Measurements from ENCODE around the gene OR2A1.
"Not testable (repeated sequence)": the region's sequence is repeated elsewhere in the genome, so short reads cannot be mapped to it uniquely, and the experiment has no call there.

OR2A1 gene, protein sequence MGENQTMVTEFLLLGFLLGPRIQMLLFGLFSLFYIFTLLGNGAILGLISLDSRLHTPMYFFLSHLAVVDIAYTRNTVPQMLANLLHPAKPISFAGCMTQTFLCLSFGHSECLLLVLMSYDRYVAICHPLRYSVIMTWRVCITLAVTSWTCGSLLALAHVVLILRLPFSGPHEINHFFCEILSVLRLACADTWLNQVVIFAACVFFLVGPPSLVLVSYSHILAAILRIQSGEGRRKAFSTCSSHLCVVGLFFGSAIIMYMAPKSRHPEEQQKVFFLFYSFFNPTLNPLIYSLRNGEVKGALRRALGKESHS

DNA sequence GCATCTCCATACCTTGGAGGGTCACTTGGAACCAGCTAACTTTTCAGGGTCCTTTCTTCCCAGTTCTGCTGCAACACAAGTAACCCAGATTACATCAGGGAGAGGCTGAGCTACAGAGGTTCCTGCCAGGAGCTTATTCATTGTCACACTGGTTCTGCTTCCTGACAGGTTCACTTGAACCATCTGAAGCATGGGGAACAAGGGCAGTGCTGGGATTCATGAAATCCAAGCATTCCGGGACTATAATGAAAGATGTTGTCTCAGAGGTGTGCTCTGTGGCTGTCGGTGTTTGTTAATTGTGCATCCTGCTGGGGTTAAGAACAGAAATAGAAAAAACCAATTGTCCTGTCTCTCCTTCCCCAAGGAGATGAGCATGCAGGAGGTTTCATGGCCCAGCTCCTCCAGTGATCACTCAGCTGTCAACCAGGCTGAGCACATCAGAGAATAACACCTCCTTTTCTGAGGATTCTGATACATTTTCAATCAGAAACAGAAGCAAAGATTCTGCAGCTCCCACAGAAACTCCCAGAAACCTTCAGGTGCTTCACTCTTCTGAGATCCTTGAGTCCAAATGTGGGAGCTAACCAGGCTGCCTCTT lies at the start of gene OR2A1:
TSS of gene OR2A1 (plus strand) at position 548 of the 598 bp plus-strand sequence. CDS start 5,706 bp downstream, outside the sequence.
- DNase-seq, result not testable (repeated sequence)

DNA sequence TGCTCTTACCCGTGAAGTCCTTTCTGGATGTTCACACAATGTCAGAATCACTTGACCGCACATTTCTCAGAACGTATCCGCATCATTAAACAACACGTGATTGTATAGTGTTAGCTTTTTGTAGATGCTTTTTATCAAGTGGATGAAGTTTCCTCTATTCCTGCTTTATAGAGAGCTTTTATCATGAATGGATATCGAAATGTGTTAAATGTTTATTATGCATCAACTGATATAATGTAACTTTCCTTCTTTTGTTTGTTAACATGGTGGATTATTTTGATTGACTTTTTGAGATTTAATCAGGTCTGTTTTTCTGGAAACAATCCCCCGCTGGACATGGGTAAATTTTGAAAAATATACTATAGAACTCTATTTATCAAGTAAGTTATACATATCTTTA lies 47.5 kb upstream of the OR2A1 start, which contains the start of gene OR2A7:
TSS of gene OR2A7 (minus strand) at position 101 of the 400 bp plus-strand sequence. CDS start 5,164 bp downstream, outside the sequence.
- DNase-seq, result not testable (repeated sequence)

DNA sequence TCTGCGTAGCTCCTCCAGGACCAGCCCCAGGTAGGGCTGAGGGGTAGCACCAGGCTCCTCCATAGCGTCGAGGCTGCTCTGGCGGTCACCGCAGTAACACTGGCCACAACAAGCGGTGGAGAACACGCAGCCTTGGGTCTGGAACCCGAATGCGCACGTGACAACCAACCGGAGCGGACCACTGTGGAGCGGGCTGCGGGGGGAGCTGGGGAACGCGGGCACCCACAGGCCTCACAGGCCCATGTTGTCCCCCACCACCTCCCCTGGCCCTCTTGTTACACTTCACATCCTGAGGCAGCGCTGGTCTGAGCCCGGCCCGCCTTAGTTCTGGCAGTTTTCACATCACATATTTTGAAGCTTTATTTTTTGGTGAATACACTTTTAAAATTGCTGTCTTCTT lies 43.0 kb upstream of the OR2A1 start, which contains the start of gene CTAGE8:
TSS of gene CTAGE8 (minus strand) at position 101 of the 400 bp plus-strand sequence. CDS start at position 63, 38 bp downstream.
- DNase-seq, result not testable (repeated sequence)

DNA sequence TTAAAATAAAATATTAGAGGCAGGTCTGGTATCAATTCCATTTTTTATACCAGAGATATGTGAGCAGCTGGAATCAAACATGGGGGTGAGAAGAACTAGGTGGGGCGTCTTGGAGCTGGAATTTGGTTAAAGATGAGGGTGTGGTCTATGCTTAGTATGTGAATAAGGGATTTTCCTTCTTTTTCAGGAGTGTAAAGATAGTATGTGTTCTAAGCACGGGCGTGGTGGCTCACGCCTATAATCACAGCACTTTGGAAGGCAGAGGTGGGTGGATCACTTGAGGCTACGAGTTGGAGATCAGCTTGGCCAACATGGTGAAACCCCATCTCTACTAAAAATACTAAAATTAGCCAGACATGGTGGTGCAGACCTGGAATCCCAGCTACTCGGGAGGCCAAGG lies 36.9 kb upstream of the OR2A1 start:
- DNase-seq, result not testable (repeated sequence)

DNA sequence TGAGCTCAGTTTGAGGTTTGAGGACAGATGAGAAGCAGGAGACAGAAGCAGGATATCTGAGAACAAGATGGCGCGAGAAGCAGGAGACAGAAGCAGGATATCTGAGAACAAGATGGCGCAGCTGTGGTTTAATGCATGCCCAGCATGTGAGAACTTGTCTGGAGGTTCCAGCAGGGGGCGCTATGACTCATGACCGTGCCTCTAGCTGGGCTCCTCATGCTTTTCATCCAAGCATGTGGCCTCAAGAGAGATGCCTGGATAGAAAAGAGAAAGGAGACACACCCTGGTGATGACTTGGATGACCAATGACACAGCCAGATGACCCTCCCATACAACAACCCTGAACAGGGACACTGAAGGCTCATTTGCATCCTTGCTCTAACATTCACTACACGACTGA lies 32.2 kb upstream of the OR2A1 start:
- not testable (repeated sequence) for DNase-seq

DNA sequence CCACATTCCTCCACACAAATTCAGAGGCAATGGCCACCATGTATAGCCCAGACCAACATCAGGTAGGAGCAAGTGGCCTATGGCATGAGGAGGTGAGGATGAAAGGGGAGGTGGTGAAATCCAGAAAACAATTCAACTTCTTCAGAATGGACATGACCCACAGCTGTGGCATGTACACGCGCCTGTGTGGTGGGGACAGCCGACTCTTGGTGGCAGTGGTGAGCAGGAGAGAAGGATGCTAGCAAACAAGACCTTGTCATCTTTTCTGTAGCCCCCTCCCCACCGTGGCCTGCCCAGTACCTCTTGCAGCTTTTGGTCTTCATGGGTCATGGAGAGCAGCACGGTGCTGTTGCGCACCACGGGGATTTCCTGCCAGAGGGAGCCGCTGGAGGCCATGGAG lies 30.2 kb upstream of the OR2A1 start:
- DNase-seq, result not testable (repeated sequence)

DNA sequence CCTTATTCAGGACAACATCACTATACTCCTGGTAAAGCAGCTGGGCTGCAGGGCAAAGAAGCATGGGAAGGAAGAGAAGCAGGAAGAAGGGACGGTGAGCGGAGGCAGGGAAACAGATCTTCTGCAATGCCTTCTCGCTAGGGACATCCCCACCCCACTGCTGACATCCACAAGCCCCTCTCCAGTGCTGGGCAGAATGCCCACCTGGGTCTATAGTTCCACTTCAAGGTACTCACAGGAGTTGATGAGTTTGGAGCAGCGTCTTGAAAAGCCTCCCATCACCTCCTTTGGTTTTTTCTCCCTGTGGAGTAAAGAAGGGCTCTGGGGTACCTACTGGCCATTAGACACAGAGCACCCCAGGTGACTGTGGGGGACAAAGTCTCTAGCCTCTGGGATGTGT lies 29.7 kb upstream of the OR2A1 start:
- not testable (repeated sequence) for DNase-seq

DNA sequence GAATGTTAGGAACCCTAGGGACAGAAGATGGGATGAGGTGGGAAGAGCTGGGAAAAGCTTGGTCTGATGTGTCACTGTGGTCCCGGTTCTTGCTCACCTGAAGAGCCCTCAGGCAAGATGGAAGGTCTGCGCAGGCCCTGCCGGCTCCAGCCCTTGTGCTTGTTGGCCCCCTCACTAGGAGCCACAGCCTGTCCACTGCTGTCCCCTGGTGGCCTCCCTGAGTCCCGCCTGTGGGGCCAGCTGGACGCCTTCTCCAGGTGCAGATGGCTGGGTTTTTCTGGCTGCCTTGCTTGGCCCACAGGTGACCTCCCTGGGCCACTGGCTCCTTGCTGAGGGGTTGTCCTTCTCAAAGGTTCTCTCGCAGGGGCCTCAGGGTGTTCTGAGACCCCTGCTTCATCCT lies 28.5 kb upstream of the OR2A1 start:
- not testable (repeated sequence) for DNase-seq

DNA sequence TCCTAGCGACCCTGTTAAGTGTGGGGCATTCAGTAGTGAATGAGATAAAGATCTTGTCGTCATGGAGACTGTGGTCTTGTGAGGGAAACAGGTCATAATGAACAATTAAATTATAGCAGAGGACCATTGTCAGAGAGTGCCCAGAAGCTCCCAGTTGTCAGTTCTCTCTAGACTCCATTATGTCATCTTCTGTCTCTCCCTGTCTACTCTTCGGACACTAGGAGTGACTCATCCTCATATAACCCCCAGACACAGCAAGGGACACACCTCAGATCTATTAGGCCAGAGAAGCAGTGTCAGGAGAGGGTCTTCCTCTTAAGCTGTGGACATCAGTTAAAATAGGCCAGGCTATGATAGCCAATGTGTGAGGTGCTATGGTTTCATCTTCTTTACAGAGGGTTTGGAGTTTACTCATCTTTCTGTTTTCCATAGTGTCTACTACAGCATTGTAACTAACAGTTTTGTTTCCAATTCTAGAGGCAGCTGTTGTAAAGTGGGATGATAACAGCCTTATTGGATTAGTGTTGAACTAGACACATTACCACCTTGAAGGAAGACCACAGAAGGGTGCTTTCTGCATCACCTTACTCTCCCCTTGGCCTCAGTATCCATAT lies 24.9 kb upstream of the OR2A1 start:
- DNase-seq, result not testable (repeated sequence)

DNA sequence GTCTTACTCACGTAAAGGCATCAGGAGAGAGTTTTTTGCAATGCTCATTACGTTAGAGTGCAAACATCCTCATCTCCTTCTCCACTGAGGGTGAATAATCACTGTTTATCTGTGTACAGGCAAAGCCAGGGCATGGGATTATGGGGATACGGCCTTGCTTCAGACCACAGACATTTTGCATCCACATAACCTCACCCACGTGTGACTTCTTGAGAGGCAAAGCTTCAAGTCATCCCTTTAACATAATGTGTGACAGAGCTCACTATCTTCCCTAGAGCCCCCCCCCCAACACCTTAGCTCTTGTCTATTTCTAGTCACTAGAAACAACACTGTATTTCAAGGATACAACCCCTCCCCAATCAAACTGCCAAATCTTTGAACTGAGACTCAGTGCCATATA lies 20.6 kb upstream of the OR2A1 start:
- not testable (repeated sequence) for DNase-seq

DNA sequence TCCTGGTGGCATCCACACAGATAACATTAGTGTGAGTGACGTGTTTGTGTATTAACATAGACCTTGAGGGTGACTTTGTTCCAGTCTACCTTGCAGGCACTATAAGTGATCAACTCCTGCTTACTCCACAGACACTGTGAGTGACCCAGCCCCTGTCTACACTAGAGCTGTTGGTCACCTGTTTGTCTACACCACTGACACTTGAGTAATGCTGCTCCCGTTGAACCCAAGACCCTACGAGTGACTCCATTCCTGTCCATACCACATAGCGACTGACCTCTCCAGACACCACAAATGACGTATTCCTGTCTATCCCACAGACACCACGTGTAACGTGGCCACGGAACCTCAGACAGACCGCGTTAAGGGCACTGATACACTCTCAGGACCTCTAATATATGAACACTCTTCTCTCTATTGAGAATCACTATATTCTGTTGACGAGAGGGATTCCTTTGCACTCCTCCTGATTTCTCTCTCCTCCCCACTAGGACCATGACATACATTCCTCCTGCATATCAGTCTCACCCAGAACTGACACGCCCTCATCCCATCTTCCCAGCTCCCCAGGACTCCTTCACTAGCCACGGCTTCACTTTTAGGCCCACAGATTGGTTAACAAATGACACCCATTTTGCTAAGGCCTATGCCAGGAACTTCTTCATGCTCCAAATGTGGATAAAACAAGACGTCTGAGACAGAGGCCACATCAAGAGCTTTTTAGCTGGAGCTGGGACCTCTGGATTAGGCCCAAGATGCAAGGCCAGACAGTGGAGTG lies 19.6 kb upstream of the OR2A1 start:
- not testable (repeated sequence) for DNase-seq

DNA sequence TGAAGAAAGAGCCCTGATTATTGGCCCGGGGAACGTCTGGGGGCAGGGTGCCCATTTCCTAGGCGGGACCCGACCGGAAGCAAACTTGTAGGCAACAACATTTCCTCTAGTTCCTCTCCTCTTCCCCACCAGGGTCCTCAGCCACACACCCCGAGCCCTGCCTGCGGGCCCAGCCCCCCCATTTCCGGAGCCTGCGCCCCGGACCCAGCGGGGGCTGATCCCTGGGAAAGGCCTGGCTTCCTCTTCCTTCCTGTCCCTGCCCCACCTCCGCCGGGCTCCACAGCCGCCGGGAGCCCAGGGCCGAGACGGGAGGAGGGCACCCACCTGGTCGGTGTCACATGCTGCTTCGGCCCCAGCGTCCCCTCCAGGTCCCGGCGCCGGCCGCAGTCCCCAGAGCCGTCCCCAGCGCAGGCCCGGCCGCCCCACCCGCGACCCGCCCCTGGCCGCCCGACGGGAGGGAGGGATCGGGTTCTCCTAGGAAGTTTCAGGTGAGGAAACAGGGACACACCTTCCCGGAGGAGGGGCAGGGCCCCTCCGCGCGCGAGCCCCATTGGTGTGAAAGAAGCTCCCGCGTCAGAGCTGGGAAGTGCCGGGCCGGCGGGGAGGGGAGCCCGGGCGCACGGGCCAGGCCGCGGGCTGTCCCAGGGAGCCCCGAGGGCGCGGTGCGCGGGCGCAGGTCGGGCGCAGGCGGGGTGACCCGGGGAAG lies 18.3 kb upstream of the OR2A1 start:
- DNase-seq, result not testable (repeated sequence)

DNA sequence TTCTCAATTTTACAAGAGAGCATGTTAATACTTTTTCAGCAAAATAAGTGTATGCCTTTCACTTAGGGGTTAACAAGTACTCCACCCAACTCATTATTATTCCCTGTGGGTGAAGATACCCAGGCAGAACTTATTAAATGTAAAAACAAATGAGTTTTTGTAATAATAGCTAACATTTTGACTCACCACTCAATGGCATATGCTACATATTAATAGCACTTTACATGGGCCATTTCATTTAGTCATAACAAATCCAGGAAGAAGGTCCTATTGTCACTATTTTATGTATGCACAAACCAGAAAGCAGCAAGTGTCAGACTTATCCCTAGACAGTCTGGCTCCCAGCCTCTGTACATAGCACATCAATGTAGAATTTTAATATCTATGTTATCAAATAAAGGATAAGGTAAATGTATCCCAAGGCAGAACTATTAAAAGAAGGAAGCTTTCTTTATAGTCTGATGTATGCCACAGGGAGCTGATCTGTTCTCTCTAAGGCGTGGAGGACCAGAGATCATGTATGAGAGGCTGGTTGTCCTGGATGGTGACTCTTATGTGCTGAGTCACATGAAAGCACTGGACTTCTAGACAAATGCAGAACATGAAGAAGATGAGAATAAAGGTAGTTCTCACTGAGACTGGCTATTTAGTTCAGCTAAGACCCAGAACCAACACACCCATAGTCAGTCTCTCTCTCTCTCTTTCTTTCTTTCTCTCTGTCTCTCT lies 9.5 kb upstream of the OR2A1 start:
- not testable (repeated sequence) for DNase-seq

DNA sequence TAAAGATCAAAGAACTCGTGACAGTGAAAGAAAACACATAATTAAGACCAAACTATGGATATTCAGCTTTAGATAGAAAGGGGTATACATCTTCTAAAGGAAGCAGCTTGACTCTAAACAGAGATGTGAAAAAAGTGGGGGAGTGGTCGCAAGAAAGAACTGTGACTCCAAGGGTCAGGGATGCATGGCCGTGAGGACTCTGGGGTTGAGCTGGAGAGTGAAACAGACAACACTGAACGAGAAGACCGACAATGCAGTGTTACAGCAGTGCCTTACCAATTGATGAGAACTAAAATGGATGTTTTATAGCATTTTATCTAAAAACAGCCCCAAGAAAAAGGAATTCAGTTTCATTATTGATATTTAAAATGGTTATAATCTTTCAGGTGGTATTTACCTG lies 8.6 kb upstream of the OR2A1 start:
- not testable (repeated sequence) for DNase-seq

DNA sequence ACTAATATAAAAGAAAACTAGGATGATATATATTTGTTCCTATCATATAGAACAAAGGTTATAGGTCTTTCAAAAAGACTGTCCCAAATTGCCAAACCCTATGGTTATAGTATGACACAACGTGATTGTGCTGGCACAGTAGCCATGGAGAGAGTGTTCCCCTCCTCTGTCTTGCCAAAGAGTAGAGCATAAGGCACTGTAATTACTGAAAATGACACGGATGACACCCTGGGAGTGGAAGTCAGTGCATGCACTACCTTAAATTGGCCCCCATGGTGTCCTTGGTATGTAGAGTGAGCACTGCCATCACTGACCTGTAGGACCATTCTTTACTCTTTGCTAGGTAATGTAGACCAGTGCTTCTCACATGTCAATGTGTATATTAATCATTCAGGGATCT lies 7.1 kb upstream of the OR2A1 start:
- DNase-seq, result not testable (repeated sequence)

DNA sequence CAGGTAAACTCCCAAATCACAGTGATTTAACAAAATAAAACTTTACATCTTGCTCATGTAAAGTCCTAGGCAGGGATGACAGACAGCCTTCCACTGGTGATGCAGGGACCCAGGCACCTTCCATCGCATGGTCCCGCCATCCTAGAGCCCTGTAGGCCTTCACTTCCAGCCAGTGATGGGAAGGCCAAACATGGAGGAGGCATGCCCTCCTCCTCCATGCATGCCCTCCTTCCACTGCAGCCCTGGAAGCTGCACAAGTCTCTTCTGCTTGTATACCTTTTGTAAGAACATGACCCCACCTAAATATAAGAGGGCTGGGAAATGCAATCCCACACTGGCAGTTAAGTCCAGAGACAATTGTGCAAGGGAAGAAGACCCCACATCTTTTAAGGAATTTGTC lies 2.5 kb upstream of the OR2A1 start:
- not testable (repeated sequence) for DNase-seq

DNA sequence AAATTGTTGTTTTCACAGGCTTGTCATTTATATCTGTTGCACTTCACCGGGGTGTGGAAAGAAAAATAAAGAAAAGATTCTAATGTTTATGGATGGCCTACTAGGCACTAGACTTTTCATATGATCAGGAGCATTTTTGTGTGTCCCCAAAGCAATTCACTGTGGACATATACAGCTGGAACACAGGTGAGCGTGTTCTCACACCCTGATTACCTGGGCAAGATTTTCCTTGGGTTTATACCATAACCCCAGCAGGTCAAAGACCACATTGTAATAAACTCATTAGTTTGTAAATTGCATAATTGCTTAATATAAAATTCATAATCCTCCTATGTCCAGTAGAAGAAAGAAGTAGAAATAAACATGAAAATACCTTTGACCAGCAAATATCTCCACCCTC lies 1.0 kb upstream of the OR2A1 start:
- DNase-seq, result not testable (repeated sequence)

DNA sequence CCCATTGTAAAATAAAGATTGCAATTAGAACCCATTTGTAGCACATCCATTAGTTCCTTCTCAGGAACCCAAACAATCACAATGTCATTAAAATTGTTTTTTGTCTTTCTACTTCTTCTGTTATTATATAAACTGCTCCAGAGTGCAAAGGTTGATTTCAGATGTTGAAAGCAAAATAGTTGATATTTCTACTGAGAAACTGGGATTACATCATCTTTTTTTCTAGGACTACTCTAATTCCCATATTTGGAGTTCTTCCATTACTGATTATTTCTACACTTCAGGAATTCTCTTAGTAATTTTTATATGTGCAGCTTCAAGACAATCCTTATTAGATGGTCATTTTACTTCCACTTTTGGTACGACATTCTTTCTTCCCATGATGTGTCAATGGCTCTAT lies 5.3 kb downstream of the OR2A1 start:
- DNase-seq, result not testable (repeated sequence)

DNA sequence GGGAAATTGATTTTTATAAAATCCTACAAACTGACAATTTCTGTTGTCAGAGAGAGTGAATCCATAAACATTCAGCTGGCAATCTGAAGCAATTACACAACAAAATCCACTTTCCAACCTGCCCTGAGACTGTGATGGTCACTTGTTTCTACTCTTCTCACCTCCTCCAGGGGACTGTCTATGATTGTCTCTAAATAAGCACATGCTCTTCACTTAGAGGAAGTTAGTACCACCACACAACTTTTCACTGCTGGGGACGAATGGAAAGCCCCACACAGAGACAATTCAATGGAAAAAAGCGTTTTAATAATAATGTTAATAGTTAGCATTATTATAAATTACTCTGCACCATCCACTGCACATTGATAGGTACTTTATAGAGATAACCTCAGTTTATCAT lies 7.3 kb downstream of the OR2A1 start:
- not testable (repeated sequence) for DNase-seq

DNA sequence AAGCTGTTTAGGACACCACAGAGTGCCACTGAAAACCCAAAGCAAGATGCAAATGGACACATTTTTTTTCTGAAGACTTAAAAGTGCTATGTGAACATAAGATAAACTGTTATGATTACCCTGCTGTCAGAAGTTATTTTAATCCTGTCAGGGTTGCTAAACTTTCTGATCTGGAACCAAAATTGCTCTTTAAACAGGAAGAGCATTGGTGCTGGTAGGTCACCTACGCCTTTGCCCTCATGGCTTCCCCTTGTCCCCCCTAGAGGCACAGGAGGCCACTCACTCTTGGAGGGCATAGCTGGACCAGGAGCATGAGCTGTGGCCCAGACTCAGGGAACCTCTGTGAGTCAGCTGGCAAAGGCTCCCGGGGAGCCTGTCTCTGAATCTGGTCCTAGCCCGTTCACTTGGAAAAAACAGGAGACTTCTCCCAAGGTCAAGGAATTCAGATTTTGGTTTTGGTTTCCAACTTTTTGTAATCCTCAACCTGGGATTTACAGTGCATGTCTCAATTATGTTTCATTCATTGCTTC lies 9.5 kb downstream of the OR2A1 start:
- DNase-seq, result not testable (repeated sequence)

DNA sequence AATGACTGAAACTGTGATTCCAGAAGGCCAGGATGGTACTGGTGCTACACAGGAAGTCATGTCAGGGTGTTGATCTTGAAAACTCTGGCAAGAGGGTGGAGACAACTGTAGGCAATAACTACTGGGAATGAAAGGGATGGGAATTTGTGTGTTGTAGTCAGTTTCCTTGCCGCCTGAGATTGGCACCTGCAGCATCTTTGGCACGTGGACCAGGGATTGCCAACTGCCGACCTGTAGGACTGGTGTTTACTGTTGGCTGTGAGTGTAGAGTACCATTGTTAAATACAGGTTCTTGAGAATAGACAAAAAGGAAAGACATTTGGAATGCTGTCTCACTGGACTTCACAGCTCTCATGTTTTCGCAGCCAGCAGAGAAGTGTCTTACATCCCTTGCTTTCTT lies 11.1 kb downstream of the OR2A1 start:
- not testable (repeated sequence) for DNase-seq
